Measurements from ENCODE around the gene CHSY1. TPM values are rescaled to one million over a fixed set of nuclear protein-coding genes. Genes with fewer than 3 reads are reported as not detected.

The CHSY1 gene
- total RNA-seq, 1 donor from 2014 or later = 39.7 TPM

GRCh38 chr15:101275018-101275417 lies 23.2 kb upstream of the CHSY1 start:
- Mint-ChIP-seq H3K27me3 (ENCODE audit: unreplicated experiment) (no peaks in the 10 kb centered on the region), H3K36me3 (ENCODE audit: unreplicated experiment) (peaks cover 48% of the 10 kb centered on the region), H3K4me1 (ENCODE audit: unreplicated experiment) (peaks cover 18% of the 10 kb centered on the region), H3K9me3 (ENCODE audit: unreplicated experiment) (no peaks in the 10 kb centered on the region), H3K4me3 (ENCODE audit: unreplicated experiment) (no peak overlapping the region), H3K27ac (ENCODE audit: unreplicated experiment) (no peak overlapping the region)
- TF ChIP-seq, protein P1, sequence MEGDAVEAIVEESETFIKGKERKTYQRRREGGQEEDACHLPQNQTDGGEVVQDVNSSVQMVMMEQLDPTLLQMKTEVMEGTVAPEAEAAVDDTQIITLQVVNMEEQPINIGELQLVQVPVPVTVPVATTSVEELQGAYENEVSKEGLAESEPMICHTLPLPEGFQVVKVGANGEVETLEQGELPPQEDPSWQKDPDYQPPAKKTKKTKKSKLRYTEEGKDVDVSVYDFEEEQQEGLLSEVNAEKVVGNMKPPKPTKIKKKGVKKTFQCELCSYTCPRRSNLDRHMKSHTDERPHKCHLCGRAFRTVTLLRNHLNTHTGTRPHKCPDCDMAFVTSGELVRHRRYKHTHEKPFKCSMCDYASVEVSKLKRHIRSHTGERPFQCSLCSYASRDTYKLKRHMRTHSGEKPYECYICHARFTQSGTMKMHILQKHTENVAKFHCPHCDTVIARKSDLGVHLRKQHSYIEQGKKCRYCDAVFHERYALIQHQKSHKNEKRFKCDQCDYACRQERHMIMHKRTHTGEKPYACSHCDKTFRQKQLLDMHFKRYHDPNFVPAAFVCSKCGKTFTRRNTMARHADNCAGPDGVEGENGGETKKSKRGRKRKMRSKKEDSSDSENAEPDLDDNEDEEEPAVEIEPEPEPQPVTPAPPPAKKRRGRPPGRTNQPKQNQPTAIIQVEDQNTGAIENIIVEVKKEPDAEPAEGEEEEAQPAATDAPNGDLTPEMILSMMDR (IDR thresholded peaks at IDR 0.05) = no peak
- no peak for DNase-seq (ENCODE audit: extremely low spot score, unreplicated experiment)

- H3K27me3 Mint-ChIP-seq (ENCODE audit: unreplicated experiment) = no peaks in the 10 kb centered on the region
- H3K36me3 Mint-ChIP-seq (ENCODE audit: unreplicated experiment) = peaks cover 60% of the 10 kb centered on the region
Observed at GRCh38 chr15:101273534-101273933, 21.7 kb upstream of the CHSY1 start.

GRCh38 chr15:101272584-101272983 lies 20.7 kb upstream of the CHSY1 start:
- Mint-ChIP-seq H3K9me3 (ENCODE audit: unreplicated experiment) (no peaks in the 10 kb centered on the region), H3K4me1 (ENCODE audit: unreplicated experiment) (peaks cover 13% of the 10 kb centered on the region), H3K27ac (ENCODE audit: unreplicated experiment) (no peak overlapping the region), H3K4me3 (ENCODE audit: unreplicated experiment) (no peak overlapping the region), H3K27me3 (ENCODE audit: unreplicated experiment) (no peaks in the 10 kb centered on the region), H3K36me3 (ENCODE audit: unreplicated experiment) (peaks cover 60% of the 10 kb centered on the region)
- DNase-seq (ENCODE audit: extremely low spot score, unreplicated experiment) = no peak
- TF ChIP-seq, protein P1 (IDR thresholded peaks at IDR 0.05) = no peak

More at GRCh38 chr15:101273534-101273933, 21.7 kb upstream of the CHSY1 start:
- DNase-seq (ENCODE audit: extremely low spot score, unreplicated experiment) = no peak
- Mint-ChIP-seq H3K4me1 (ENCODE audit: unreplicated experiment) (peaks cover 18% of the 10 kb centered on the region), H3K9me3 (ENCODE audit: unreplicated experiment) (no peaks in the 10 kb centered on the region), H3K4me3 (ENCODE audit: unreplicated experiment) (no peak overlapping the region), H3K27ac (ENCODE audit: unreplicated experiment) (no peak overlapping the region)
- TF ChIP-seq, protein P1 (IDR thresholded peaks at IDR 0.05) = no peak

GRCh38 chr15:101269479-101270223 lies 17.8 kb upstream of the CHSY1 start:
- no peaks in the 10 kb centered on the region for H3K4me1 Mint-ChIP-seq (ENCODE audit: unreplicated experiment)
- H3K27me3 Mint-ChIP-seq (ENCODE audit: unreplicated experiment) = no peaks in the 10 kb centered on the region
- H3K9me3 Mint-ChIP-seq (ENCODE audit: unreplicated experiment) = no peaks in the 10 kb centered on the region
- H3K4me3 Mint-ChIP-seq (ENCODE audit: unreplicated experiment) = no peak overlapping the region
- no peak for DNase-seq (ENCODE audit: extremely low spot score, unreplicated experiment)
- H3K36me3 Mint-ChIP-seq (ENCODE audit: unreplicated experiment) = peaks cover 53% of the 10 kb centered on the region
- TF ChIP-seq, protein P1 (IDR thresholded peaks at IDR 0.05) = peak; percentile 32
- no peak overlapping the region for H3K27ac Mint-ChIP-seq (ENCODE audit: unreplicated experiment)

DNA sequence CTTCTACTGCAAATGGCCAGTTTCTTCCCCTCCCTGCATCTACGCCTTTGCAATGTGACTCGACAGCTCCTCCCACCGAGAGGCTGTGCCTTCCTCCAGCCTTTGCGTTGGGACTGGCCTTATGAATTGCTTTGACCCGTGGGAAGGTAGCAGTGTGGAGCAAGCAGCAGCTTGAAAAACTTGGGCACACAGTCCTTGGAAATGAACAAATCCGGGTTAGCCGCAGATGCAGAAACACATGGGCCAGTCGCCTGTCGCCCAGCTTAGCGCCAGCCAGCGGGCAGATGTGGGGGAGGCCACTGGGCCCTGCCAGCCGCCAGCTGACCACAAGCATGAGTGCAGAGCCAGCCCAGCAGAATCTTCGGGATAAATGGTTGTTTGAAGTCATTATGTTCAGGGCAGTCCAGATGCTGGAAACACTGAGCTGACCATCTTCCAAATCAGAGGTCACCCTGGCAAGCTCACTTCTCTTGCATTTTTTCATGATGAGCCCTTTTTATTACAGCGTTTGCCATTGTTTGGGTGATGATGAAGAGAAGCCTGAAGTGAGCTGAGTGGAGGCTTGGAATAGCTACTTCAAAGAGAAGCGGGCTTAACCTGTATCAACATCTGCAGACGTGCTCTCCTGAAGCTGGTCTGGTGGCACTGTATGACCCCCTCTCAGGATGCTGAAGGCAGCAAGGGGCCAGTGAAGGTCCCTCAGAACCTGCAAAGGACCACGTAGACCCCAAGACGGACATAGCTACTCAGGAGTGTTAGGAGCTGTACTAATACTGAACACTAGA lies 15.7 kb upstream of the CHSY1 start:
- Mint-ChIP-seq H3K4me3 (ENCODE audit: unreplicated experiment) (no peak overlapping the region), H3K27me3 (ENCODE audit: unreplicated experiment) (no peaks in the 10 kb centered on the region), H3K9me3 (ENCODE audit: unreplicated experiment) (no peaks in the 10 kb centered on the region), H3K4me1 (ENCODE audit: unreplicated experiment) (peaks cover 3% of the 10 kb centered on the region), H3K27ac (ENCODE audit: unreplicated experiment) (no peak overlapping the region), H3K36me3 (ENCODE audit: unreplicated experiment) (peaks cover 33% of the 10 kb centered on the region)
- TF ChIP-seq, protein P1 (IDR thresholded peaks at IDR 0.05) = no peak
- DNase-seq (ENCODE audit: extremely low spot score, unreplicated experiment) = no peak
